CD14-positive monocyte (primary cell): ENCODE data around the gene THAP3. TPM values are rescaled to one million over a fixed set of nuclear protein-coding genes. Genes with fewer than 3 reads are reported as not detected.

ENCODE experiments used
- DNase-seq, 3 donors: peaks; one replicate each; pipeline ENCODE4 v3.0.0-alpha.2; 2011 to 2022
- H2AFZ ChIP-seq: 2 replicates; pipeline ENCODE4 v1.6.0; 2012; ENCODE audit warnings: mild to moderate bottlenecking, low read depth, low read length, inconsistent platforms; ENCODE audit not compliant: insufficient read depth, poor library complexity, severe bottlenecking
- H3K27ac ChIP-seq, 2 donors: 1 replicate in 1 of 2; 2 replicates in 1 of 2; pipeline ENCODE4 v1.5.1; 2012 to 2013; ENCODE audit warnings: low read length in 2 of 2, control low read depth in 1 of 2, inconsistent platforms in 1 of 2, low read depth in 1 of 2, mild to moderate bottlenecking in 1 of 2
- H3K27me3 ChIP-seq, 2 donors: one replicate each; pipeline versions ENCODE4 v1.6.0 to v1.6.1; 2011 to 2013; ENCODE audit warnings: low read length in 2 of 2; ENCODE audit not compliant: control insufficient read depth in 2 of 2, insufficient read depth in 2 of 2
- H3K36me3 ChIP-seq, 2 donors: replicated peaks in 1 of 2; 1 replicate in 1 of 2; 2 replicates in 1 of 2; pipeline versions ENCODE4 v1.5.1 to v1.6.1; 2012 to 2013; ENCODE audit warnings: low read length in 2 of 2, control low read depth in 1 of 2, inconsistent platforms in 1 of 2, mild to moderate bottlenecking in 1 of 2; ENCODE audit not compliant: insufficient read depth in 2 of 2, control insufficient read depth in 1 of 2
- H3K4me1 ChIP-seq, 2 donors: 1 replicate in 1 of 2; 2 replicates in 1 of 2; pipeline versions ENCODE4 v1.5.1 to v1.6.1; 2012 to 2013; ENCODE audit warnings: low read length in 2 of 2, control low read depth in 1 of 2, inconsistent platforms in 1 of 2, mild to moderate bottlenecking in 1 of 2, moderate library complexity in 1 of 2; ENCODE audit not compliant: insufficient read depth in 2 of 2, control insufficient read depth in 1 of 2
- H3K4me2 ChIP-seq: replicated peaks from 2 replicates; pipeline ENCODE3; 2012; ENCODE audit warnings: low read length, moderate library complexity, mild to moderate bottlenecking; ENCODE audit not compliant: poor library complexity, severe bottlenecking; ENCODE audit errors: extremely low read depth
- H3K4me3 ChIP-seq, 3 experiments: fragments of 200-600 bp in 1 of 3; sonication (generic) in 1 of 3; replicated peaks in 1 of 3; 1 replicate in 2 of 3; 2 replicates in 1 of 3; pipeline ENCODE4 v1.5.1; 2011 to 2013; ENCODE audit warnings: low read length in 3 of 3, mild to moderate bottlenecking in 3 of 3, control low read depth in 2 of 3, low read depth in 2 of 3, inconsistent platforms in 1 of 3, moderate library complexity in 1 of 3
- H3K79me2 ChIP-seq: 2 replicates; pipeline ENCODE4 v1.6.0; 2012; ENCODE audit warnings: mild to moderate bottlenecking, control low read depth, inconsistent platforms, low read length, moderate library complexity; ENCODE audit not compliant: insufficient read depth
- H3K9ac ChIP-seq: 2 replicates; pipeline ENCODE4 v1.6.0; 2017; ENCODE audit warnings: low read length, mild to moderate bottlenecking; ENCODE audit not compliant: insufficient read depth, poor library complexity, severe bottlenecking
- H3K9me3 ChIP-seq, 2 donors: replicated peaks in 1 of 2; 1 replicate in 1 of 2; 2 replicates in 1 of 2; pipeline versions ENCODE4 v1.5.1 to v1.6.1; 2012 to 2013; ENCODE audit warnings: low read length in 2 of 2, control low read depth in 1 of 2; ENCODE audit not compliant: control insufficient read depth in 1 of 2, insufficient read depth in 1 of 2
- H4K20me1 ChIP-seq: 2 replicates; pipeline ENCODE4 v1.6.0; 2012; ENCODE audit warnings: mild to moderate bottlenecking, low read length, control low read depth, moderate library complexity; ENCODE audit not compliant: insufficient read depth
- H3K27ac Mint-ChIP-seq, 7 donors: one replicate each; pipeline ENCODE4 v1.8.0; 2020; ENCODE audit warnings: mild to moderate bottlenecking in 7 of 7, mixed read lengths in 7 of 7, moderate library complexity in 6 of 7, inconsistent platforms in 2 of 7
- H3K27me3 Mint-ChIP-seq, 3 donors: one replicate each; pipeline ENCODE4 v1.8.0; 2021 to 2022; ENCODE audit warnings: low read depth in 3 of 3, mild to moderate bottlenecking in 3 of 3, mixed read lengths in 3 of 3, moderate library complexity in 3 of 3, inconsistent platforms in 1 of 3
- H3K36me3 Mint-ChIP-seq, 2 donors: one replicate each; pipeline ENCODE4 v1.8.0; 2020; ENCODE audit warnings: mixed read lengths in 2 of 2, inconsistent platforms in 1 of 2, mild to moderate bottlenecking in 1 of 2
- H3K4me1 Mint-ChIP-seq: one replicate; pipeline ENCODE4 v1.8.0; 2020; ENCODE audit warnings: mild to moderate bottlenecking, mixed read lengths
- H3K4me3 Mint-ChIP-seq, 2 donors: one replicate each; pipeline ENCODE4 v1.8.0; 2020; ENCODE audit warnings: mild to moderate bottlenecking in 2 of 2, mixed read lengths in 2 of 2, moderate library complexity in 1 of 2
- H3K9me3 Mint-ChIP-seq, 7 donors: one replicate each; pipeline ENCODE4 v1.8.0; 2020 to 2022; ENCODE audit warnings: mixed read lengths in 7 of 7, mild to moderate bottlenecking in 6 of 7, moderate library complexity in 6 of 7, inconsistent platforms in 2 of 7
- CTCF ChIP-seq: fragments of 200-600 bp; IDR thresholded peaks from one replicate; pipeline ENCODE4 v1.8.0; 2022; ENCODE audit warnings: antibody characterized with exemption, mild to moderate bottlenecking
- WGBS: methylation state at CpG from one replicate; pipeline ENCODE4 v1.1.5; 2013; ENCODE audit warnings: missing lambda C conversion rate; ENCODE audit not compliant: insufficient coverage; 5-methylcytosine and 5-hydroxymethylcytosine counted together
- intact Hi-C, 2 donors: fragments of 100-400 bp; cut with micrococcal nuclease; formaldehyde crosslinking; loops; one replicate each; pipeline versions ENCODE4 v1.15.0 to v1.15.1; 2023
- polyA plus RNA-seq, 3 donors: library from polyadenylated mRNA; depleted of rRNA in 1 of 3; unstranded in 2 of 3; stranded (reverse) in 1 of 3; fragments of 300-500 nt in 2 of 3; fragments of >200 nt in 1 of 3; fragmentation: Illumina TruSeq in 2 of 3; gene quantifications; 1 replicate in 2 of 3; 2 replicates in 1 of 3; pipeline ENCODE4 v1.2.3, GENCODE V29; 2012 to 2021

The THAP3 gene
- polyA plus RNA-seq, 3 donors = 10.3 to 12.8 (median 10.3) TPM

DNA sequence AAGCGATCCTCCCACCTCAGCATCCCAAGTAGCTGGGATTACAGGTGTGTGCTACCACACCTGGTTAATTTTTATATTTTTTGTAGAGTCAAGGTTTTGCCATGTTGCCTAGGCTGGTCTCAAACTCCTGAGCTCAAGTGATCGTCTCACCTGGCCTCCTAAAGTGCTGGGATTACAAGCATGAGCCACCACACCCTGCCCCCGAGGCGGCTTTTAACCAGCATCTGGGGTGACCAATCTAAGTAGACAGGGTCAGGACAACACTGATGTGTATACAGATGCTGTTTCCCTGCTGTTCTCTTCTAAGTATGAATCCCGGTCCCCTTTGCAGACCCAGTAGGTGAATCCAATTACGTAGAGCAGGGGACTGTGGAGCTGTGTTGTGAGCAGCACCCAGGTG lies 23.9 kb downstream of the THAP3 start:
- Histone ChIP-seq H3K27ac (no peak overlapping the region), H3K4me3 (no peak overlapping the region), H3K4me2 (no peak overlapping the region), H3K27me3 (no peaks in the 10 kb centered on the region), H2AFZ (no peak overlapping the region), H4K20me1 (no peaks in the 10 kb centered on the region), H3K79me2 (no peaks in the 10 kb centered on the region), H3K36me3 (peaks cover 45 to 64% of the 10 kb centered on the region in 2 donors), H3K4me1 (no peaks in the 10 kb centered on the region), H3K9ac (no peak overlapping the region), H3K9me3 (no peaks in the 10 kb centered on the region)
- no peak for DNase-seq
- no peak overlapping the region for H3K4me3 Mint-ChIP-seq
- peaks cover 5% of the 10 kb centered on the region for H3K4me1 Mint-ChIP-seq
- WGBS = 82% methylated on average over 3 of the region's 6 CpGs
- H3K27ac Mint-ChIP-seq = no peak overlapping the region
- TF ChIP-seq CTCF = no peak
- H3K9me3 Mint-ChIP-seq = no peaks in the 10 kb centered on the region
- H3K27me3 Mint-ChIP-seq = peaks cover 0 to 4% (median 0%) of the 10 kb centered on the region in 3 donors
- peaks cover 51 to 68% of the 10 kb centered on the region in 2 donors for H3K36me3 Mint-ChIP-seq
- intact Hi-C loops = no loop called here

- Mint-ChIP-seq H3K9me3 (no peaks in the 10 kb centered on the region), H3K4me3 (no peak overlapping the region), H3K27me3 (peaks cover 0 to 4% (median 0%) of the 10 kb centered on the region in 3 donors), H3K36me3 (peaks cover 38 to 60% of the 10 kb centered on the region in 2 donors), H3K27ac (no peak overlapping the region), H3K4me1 (peaks cover 5% of the 10 kb centered on the region)
- Histone ChIP-seq H3K9me3 (no peaks in the 10 kb centered on the region), H3K36me3 (peaks cover 34 to 62% of the 10 kb centered on the region in 2 donors), H4K20me1 (no peaks in the 10 kb centered on the region), H2AFZ (no peak overlapping the region), H3K27ac (no peak overlapping the region), H3K4me3 (no peak overlapping the region), H3K9ac (no peak overlapping the region), H3K79me2 (no peaks in the 10 kb centered on the region), H3K4me2 (no peak overlapping the region), H3K4me1 (no peaks in the 10 kb centered on the region), H3K27me3 (no peaks in the 10 kb centered on the region)
- DNase-seq = no peak
- 97% methylated on average over 17 of the region's 17 CpGs for WGBS
- intact Hi-C loops = no loop called here
- TF ChIP-seq CTCF = no peak
These were observed 27.2 kb downstream of the THAP3 start for GRCh38 chr1:6651909-6652308.
